ENCODE results near the gene DNAJC11.
"Not testable (repeated sequence)": the region's sequence is repeated elsewhere in the genome, so short reads cannot be mapped to it uniquely, and the experiment has no call there.

Gene DNAJC11

GRCh38 chr1:6724517-6725141 is 23.0 kb upstream of the DNAJC11 start:
- peak; percentile 91 for DNase-seq (ENCODE audit: low read depth)
- H3K4me3 ChIP-seq (ENCODE audit: low read length): no peak overlapping the region
- TF ChIP-seq CTCF (conservative IDR thresholded peaks at IDR 0.05; ENCODE audit: low read length): no peak

- H3K4me3 ChIP-seq (ENCODE audit: low read length): no peak overlapping the region
- no peak for DNase-seq (ENCODE audit: low read depth)
- no peak for TF ChIP-seq CTCF (conservative IDR thresholded peaks at IDR 0.05; ENCODE audit: low read length)
These were observed 22.2 kb upstream of the DNAJC11 start for GRCh38 chr1:6723621-6724428.

GRCh38 chr1:6711174-6711573 is 9.6 kb upstream of the DNAJC11 start:
- DNase-seq (ENCODE audit: low read depth): no peak
- no peak overlapping the region for H3K4me3 ChIP-seq (ENCODE audit: low read length)
- no peak for TF ChIP-seq CTCF (conservative IDR thresholded peaks at IDR 0.05; ENCODE audit: low read length)

GRCh38 chr1:6704746-6705145 is 3.1 kb upstream of the DNAJC11 start:
- H3K4me3 ChIP-seq (ENCODE audit: low read length): no peak overlapping the region
- no peak for TF ChIP-seq CTCF (conservative IDR thresholded peaks at IDR 0.05; ENCODE audit: low read length)
- DNase-seq (ENCODE audit: low read depth): no peak

- peak; percentile 51 for DNase-seq (ENCODE audit: low read depth)
- TF ChIP-seq CTCF (conservative IDR thresholded peaks at IDR 0.05; ENCODE audit: low read length): no peak
- no peak overlapping the region for H3K4me3 ChIP-seq (ENCODE audit: low read length)
These were observed 1.4 kb upstream of the DNAJC11 start for GRCh38 chr1:6703016-6703415.

GRCh38 chr1:6700853-6701436 is 671 bp downstream of the DNAJC11 start:
- peak overlapping the region; percentile 96 for H3K4me3 ChIP-seq (ENCODE audit: low read length)
- no peak for DNase-seq (ENCODE audit: low read depth)
- TF ChIP-seq CTCF (conservative IDR thresholded peaks at IDR 0.05; ENCODE audit: low read length): no peak

- not testable (repeated sequence) for H3K4me3 ChIP-seq (ENCODE audit: low read length); DNase-seq (ENCODE audit: low read depth)
These were observed 1.7 kb downstream of the DNAJC11 start for GRCh38 chr1:6699915-6700314.
